ENCODE data around the gene CACNA1S.

Gene CACNA1S

DNA sequence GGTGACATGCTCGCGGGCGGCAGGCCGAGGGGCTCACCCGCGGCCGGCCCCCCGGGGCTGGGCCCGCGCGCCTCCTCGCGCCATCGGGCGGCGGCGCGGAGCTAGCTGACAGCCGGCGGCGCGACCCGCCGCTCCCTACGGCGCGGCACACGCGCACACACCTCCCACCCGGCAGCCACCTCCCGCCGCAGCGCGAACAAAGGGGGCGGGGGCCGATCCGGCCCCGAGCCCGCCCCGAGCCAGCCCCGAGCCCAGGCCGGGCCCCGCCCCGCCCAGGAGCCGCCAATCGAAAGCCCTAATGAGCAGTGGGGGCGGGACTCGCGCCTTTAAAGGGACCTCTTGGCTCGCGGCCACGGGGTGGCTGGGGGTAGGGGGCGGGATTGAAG lies 88.7 kb downstream of the CACNA1S start, which contains the start of gene KIF21B:
Gene KIF21B, minus strand, starts transcription at position 198 of the 386 bp plus-strand sequence. CDS start 331 bp downstream, outside the sequence.
- H3K9me2 ChIP-seq (ENCODE audit: low read depth, low read length): no peaks in the 10 kb centered on the region
- peak within 1 kb of the TSS; percentile 80 for H3K4me3 ChIP-seq (ENCODE audit: low read depth, low read length, poor library complexity, severe bottlenecking)
- no peak for TF ChIP-seq CTCF (IDR thresholded peaks at IDR 0.05; ENCODE audit: low read length)
- no peak for TF ChIP-seq EZH2 (IDR thresholded peaks at IDR 0.05; ENCODE audit: borderline replicate concordance, low read length)
- H3K4me1 ChIP-seq (ENCODE audit: insufficient read depth, low read length, severe bottlenecking): peaks cover 50% of the 10 kb centered on the region
- 0 out of 2 replicates have a peak, but pooled peaks cover 6% of the 10 kb centered on the region for H3F3A ChIP-seq (ENCODE audit: insufficient read depth, low read length)
- no peak within 1 kb of the TSS for H2AFZ ChIP-seq (ENCODE audit: low read length)
- no peaks in the 10 kb centered on the region for H3K79me2 ChIP-seq (ENCODE audit: insufficient read depth, low read length)
- peak within 1 kb of the TSS; percentile 76 for H3K9ac ChIP-seq (ENCODE audit: low read length)
- peak within 1 kb of the TSS; percentile 97 for H3K27ac ChIP-seq (ENCODE audit: low read depth, low read length, poor library complexity, severe bottlenecking)
- no peaks in the 10 kb centered on the region for H4K20me1 ChIP-seq (ENCODE audit: insufficient read depth, low read length)
- no peaks in the 10 kb centered on the region for H3K9me3 ChIP-seq (ENCODE audit: low read length)
- H3K4me2 ChIP-seq (ENCODE audit: low read length): peak within 1 kb of the TSS; percentile 74
- 0 out of 2 replicates have a peak, but pooled peaks cover 1% of the 10 kb centered on the region for H3K27me3 ChIP-seq (ENCODE audit: insufficient read depth, low read length)
- H3K36me3 ChIP-seq (ENCODE audit: insufficient read depth, low read length): no peaks in the 10 kb centered on the region

- Histone ChIP-seq H2AFZ (ENCODE audit: low read length) (no peak overlapping the region), H3K9me2 (ENCODE audit: low read depth, low read length) (no peaks in the 10 kb centered on the region), H3K4me2 (ENCODE audit: low read length) (peak overlapping the region; percentile 74), H3K27ac (ENCODE audit: low read depth, low read length, poor library complexity, severe bottlenecking) (peak overlapping the region; percentile 97), H3F3A (ENCODE audit: insufficient read depth, low read length) (0 out of 2 replicates have a peak, but pooled peaks cover 6% of the 10 kb centered on the region), H3K36me3 (ENCODE audit: insufficient read depth, low read length) (no peaks in the 10 kb centered on the region), H3K79me2 (ENCODE audit: insufficient read depth, low read length) (no peaks in the 10 kb centered on the region), H4K20me1 (ENCODE audit: insufficient read depth, low read length) (no peaks in the 10 kb centered on the region), H3K27me3 (ENCODE audit: insufficient read depth, low read length) (no peaks in the 10 kb centered on the region), H3K4me3 (ENCODE audit: low read depth, low read length, poor library complexity, severe bottlenecking) (peak overlapping the region; percentile 80), H3K9me3 (ENCODE audit: low read length) (no peaks in the 10 kb centered on the region), H3K9ac (ENCODE audit: low read length) (peak overlapping the region; percentile 76), H3K4me1 (ENCODE audit: insufficient read depth, low read length, severe bottlenecking) (peaks cover 52% of the 10 kb centered on the region)
- TF ChIP-seq EZH2 (IDR thresholded peaks at IDR 0.05; ENCODE audit: borderline replicate concordance, low read length) (no peak), CTCF (IDR thresholded peaks at IDR 0.05; ENCODE audit: low read length) (peak; percentile 19; the same call in 1 of the 2 replicates)
Measured at GRCh38 chr1:201022820-201023516, 89.3 kb downstream of the CACNA1S start.

- H3K27me3 ChIP-seq (ENCODE audit: insufficient read depth, low read length): no peaks in the 10 kb centered on the region
- H3K4me2 ChIP-seq (ENCODE audit: low read length): peak overlapping the region; percentile 74
- H3K27ac ChIP-seq (ENCODE audit: low read depth, low read length, poor library complexity, severe bottlenecking): peak overlapping the region; percentile 97
Measured at GRCh38 chr1:201022493-201022819, 89.8 kb downstream of the CACNA1S start.

More at GRCh38 chr1:201022493-201022819, 89.8 kb downstream of the CACNA1S start:
- no peaks in the 10 kb centered on the region for H4K20me1 ChIP-seq (ENCODE audit: insufficient read depth, low read length)
- H3K9ac ChIP-seq (ENCODE audit: low read length): peak overlapping the region; percentile 76
- H2AFZ ChIP-seq (ENCODE audit: low read length): no peak overlapping the region
- no peaks in the 10 kb centered on the region for H3K9me2 ChIP-seq (ENCODE audit: low read depth, low read length)
- 0 out of 2 replicates have a peak, but pooled peaks cover 6% of the 10 kb centered on the region for H3F3A ChIP-seq (ENCODE audit: insufficient read depth, low read length)
- H3K79me2 ChIP-seq (ENCODE audit: insufficient read depth, low read length): no peaks in the 10 kb centered on the region
- peak overlapping the region; percentile 80 for H3K4me3 ChIP-seq (ENCODE audit: low read depth, low read length, poor library complexity, severe bottlenecking)
- H3K36me3 ChIP-seq (ENCODE audit: insufficient read depth, low read length): no peaks in the 10 kb centered on the region
- no peak for TF ChIP-seq EZH2 (IDR thresholded peaks at IDR 0.05; ENCODE audit: borderline replicate concordance, low read length)
- TF ChIP-seq CTCF (IDR thresholded peaks at IDR 0.05; ENCODE audit: low read length): no peak
- H3K4me1 ChIP-seq (ENCODE audit: insufficient read depth, low read length, severe bottlenecking): peaks cover 52% of the 10 kb centered on the region
- no peaks in the 10 kb centered on the region for H3K9me3 ChIP-seq (ENCODE audit: low read length)
